Fibroblast of mammary gland (primary cell): ENCODE measurements around the gene COL4A1.

Experiments
- DNase-seq: peaks from one replicate; pipeline ENCODE4 v3.0.0-alpha.2; 2010; ENCODE audit warnings: low read depth
- H3K4me3 ChIP-seq: 2 replicates; pipeline ENCODE4 v1.5.1; 2011; ENCODE audit warnings: low read depth, mild to moderate bottlenecking, low read length, moderate library complexity; ENCODE audit not compliant: control insufficient read depth
- CTCF ChIP-seq: conservative IDR thresholded peaks from 2 replicates; pipeline ENCODE4 v1.5.1; 2011; ENCODE audit warnings: low read depth, low read length, inconsistent platforms; ENCODE audit not compliant: control insufficient read depth, insufficient read depth

The COL4A1 gene

GRCh38 chr13:110273254-110273653, 33.7 kb downstream of the COL4A1 start:
- no peak overlapping the region for H3K4me3 ChIP-seq
- TF ChIP-seq CTCF = no peak
- no peak for DNase-seq

GRCh38 chr13:110272651-110273050, 34.3 kb downstream of the COL4A1 start:
- H3K4me3 ChIP-seq = no peak overlapping the region
- DNase-seq = no peak
- no peak for TF ChIP-seq CTCF

- DNase-seq = no peak
- H3K4me3 ChIP-seq = no peak overlapping the region
- TF ChIP-seq CTCF = no peak
Measured at GRCh38 chr13:110272227-110272626, 34.7 kb downstream of the COL4A1 start.

- TF ChIP-seq CTCF = no peak
- DNase-seq = no peak
- H3K4me3 ChIP-seq = no peak overlapping the region
Measured at GRCh38 chr13:110271313-110271712, 35.6 kb downstream of the COL4A1 start.

GRCh38 chr13:110270507-110270906, 36.5 kb downstream of the COL4A1 start:
- TF ChIP-seq CTCF = no peak
- H3K4me3 ChIP-seq = no peak overlapping the region
- DNase-seq = no peak

GRCh38 chr13:110269509-110270185, 37.3 kb downstream of the COL4A1 start:
- no peak for TF ChIP-seq CTCF
- H3K4me3 ChIP-seq = no peak overlapping the region
- no peak for DNase-seq
